Ovary (tissue), 9 donors: ENCODE data around the gene NOXA1. TPM values are rescaled to one million over a fixed set of nuclear protein-coding genes. Genes with fewer than 3 reads are reported as not detected.
"Not testable (repeated sequence)": the region's sequence is repeated elsewhere in the genome, so short reads cannot be mapped to it uniquely, and the experiment has no call there.

Source experiments
- DNase-seq, 5 donors: peaks; one replicate each; pipeline ENCODE4 v3.0.0-alpha.2; 2019 to 2020
- H3K27ac ChIP-seq, 2 donors: fragments of 200-600 bp; one replicate each; pipeline versions ENCODE4 v1.5.1 to v1.8.0; 2019 to 2022
- H3K27me3 ChIP-seq: fragments of 200-600 bp; one replicate; pipeline ENCODE4 v1.8.0; 2022
- H3K36me3 ChIP-seq: fragments of 200-600 bp; sonication (generic); one replicate; pipeline ENCODE4 v1.5.1; 2019
- H3K4me1 ChIP-seq: one replicate; pipeline ENCODE4 v1.8.1; 2013; ENCODE audit warnings: mild to moderate bottlenecking, moderate library complexity; ENCODE audit not compliant: insufficient read depth
- H3K4me3 ChIP-seq: fragments of 200-600 bp; sonication (generic); one replicate; pipeline ENCODE4 v1.5.1; 2017
- H3K9me3 ChIP-seq, 2 donors: fragments of 200-600 bp in 1 of 2; sonication (generic) in 1 of 2; one replicate each; pipeline versions ENCODE4 v1.5.1 to v1.8.1; 2013 to 2019; ENCODE audit warnings: mild to moderate bottlenecking in 1 of 2, moderate library complexity in 1 of 2
- CTCF ChIP-seq, 3 donors: fragments of 450-650 bp in 2 of 3; fragments of 200-600 bp in 1 of 3; IDR thresholded peaks; one replicate each; pipeline versions ENCODE4 v1.5.1 to v1.8.0; 2016 to 2022; ENCODE audit warnings: antibody characterized with exemption in 3 of 3, mild to moderate bottlenecking in 1 of 3
- EP300 ChIP-seq: sonication (generic); formaldehyde crosslinking; IDR thresholded peaks from one replicate; pipeline ENCODE4 v1.6.1; 2017; ENCODE audit warnings: antibody characterized with exemption
- POLR2A ChIP-seq: fragments of 450-650 bp; IDR thresholded peaks from one replicate; pipeline ENCODE4 v1.6.1; 2017; ENCODE audit warnings: antibody characterized with exemption, mild to moderate bottlenecking, moderate library complexity
- WGBS, 3 donors: extraction: QIAGEN DNeasy Blood & Tissue Kit in 1 of 3; methylation state at CpG; one replicate each; pipeline versions ENCODE4 v1.1.5 to v1.1.7; 2013 to 2017; 5-methylcytosine and 5-hydroxymethylcytosine counted together
- intact Hi-C, 4 donors: fragments of 100-400 bp; cut with DNase I; formaldehyde crosslinking; loops; one replicate each; pipeline versions ENCODE4 v1.11.0 to v1.15.1; 2022 to 2023
- polyA plus RNA-seq, 2 donors: library from polyadenylated mRNA; stranded (reverse); fragments of 200-250 nt in 1 of 2; fragments of 350-450 nt in 1 of 2; fragmentation: Illumina TruSeq in 1 of 2; extraction: RNeasy Lipid Tissue Mini Kit (QIAGEN cat#74804) in 1 of 2; gene quantifications; one replicate each; pipeline ENCODE4 v1.2.3, GENCODE V29; 2013 to 2014
- total RNA-seq, 7 donors: library from RNA; depleted of rRNA in 2 of 7; stranded (reverse); fragments of >200 nt in 2 of 7; fragmentation: NEBNext Ultra II Directional in 3 of 7; extraction: Animal tissue kit (Norgen Biotek cat#: 25700) in 3 of 7; gene quantifications; one replicate each; pipeline versions ENCODE4 v1.1.0 to v1.2.4, GENCODE V29; 2016 to 2023
- donor health status: DM: no; HTN: no; CAD: no; lungs with moderate emphysema.
- donor health status: DM: no; HTN: no; CAD: no.
- donor health status: Bipolar disorder and iron deficiency.
- donor health status: DM: yes; HTN: yes; CAD: no.
- donor health status: DM: no; HTN: no; CAD: no.
- donor health status: DM: yes; HTN: yes; CAD: no.

The NOXA1 gene
- total and polyA plus RNA-seq, 9 donors: 7.1 to 18.5 (median 12.1) TPM; not detected in 1

DNA sequence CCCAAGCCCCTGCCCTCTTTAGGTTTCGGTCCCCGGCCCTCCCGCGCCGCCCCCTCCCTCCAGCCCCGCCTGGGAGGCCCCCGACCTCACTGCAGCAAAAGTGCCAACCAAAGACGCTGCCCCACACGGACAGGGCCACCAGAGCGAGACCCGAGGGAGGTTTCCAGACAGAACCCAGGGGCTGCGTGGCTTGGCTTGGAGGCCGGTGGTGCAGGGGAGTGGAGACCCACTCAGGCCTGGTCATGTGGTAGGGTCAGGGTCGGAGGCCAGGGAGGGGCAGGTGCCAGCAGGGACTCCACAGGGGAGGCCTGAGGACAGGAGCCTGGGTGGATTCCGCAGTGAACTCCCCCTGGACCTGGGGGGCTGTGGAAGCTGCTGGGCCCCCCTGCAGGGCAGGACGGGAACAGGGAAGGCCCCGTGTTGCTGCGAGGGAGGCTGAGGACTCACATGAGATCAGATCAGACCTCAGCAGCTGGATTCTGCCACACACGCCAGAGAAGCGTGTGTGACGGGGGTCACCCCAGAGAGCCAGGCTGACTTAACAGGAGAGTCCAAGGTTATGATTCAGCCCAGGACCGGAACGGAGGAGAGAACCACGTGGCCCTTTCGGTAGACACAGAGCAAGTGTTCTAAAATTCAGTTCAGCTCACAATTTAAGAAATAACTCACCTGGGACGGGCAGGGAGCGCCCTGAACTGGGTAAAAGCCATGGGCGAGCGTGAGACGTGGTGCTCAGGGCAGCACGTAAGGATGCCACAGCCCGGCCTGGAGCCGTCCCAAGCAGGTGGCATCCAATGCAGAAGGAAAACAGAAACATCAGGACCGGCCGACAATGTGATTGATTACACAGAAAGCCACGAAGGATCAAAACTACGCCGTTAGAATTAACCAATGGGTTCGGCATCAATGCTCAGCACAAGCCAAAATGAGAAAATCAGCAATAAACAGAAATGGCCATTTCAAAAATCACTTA, 39.1 kb upstream of the NOXA1 start:
- peak in 4 of 5 donors; percentile 6 to 30 (median 15) for DNase-seq
- Histone ChIP-seq H3K9me3 (no peaks in the 10 kb centered on the region), H3K4me3 (no peak overlapping the region), H3K36me3 (no peaks in the 10 kb centered on the region), H3K27me3 (no peaks in the 10 kb centered on the region), H3K27ac (no peak overlapping the region), H3K4me1 (no peaks in the 10 kb centered on the region)
- intact Hi-C loops: no loop called here
- 80 to 84% (median 82%) methylated on average over 39 of the region's 39 CpGs for WGBS, 3 donors
- TF ChIP-seq EP300: no peak
- TF ChIP-seq POLR2A: no peak
- TF ChIP-seq CTCF (IDR thresholded peaks at IDR 0.05): no peak

DNA sequence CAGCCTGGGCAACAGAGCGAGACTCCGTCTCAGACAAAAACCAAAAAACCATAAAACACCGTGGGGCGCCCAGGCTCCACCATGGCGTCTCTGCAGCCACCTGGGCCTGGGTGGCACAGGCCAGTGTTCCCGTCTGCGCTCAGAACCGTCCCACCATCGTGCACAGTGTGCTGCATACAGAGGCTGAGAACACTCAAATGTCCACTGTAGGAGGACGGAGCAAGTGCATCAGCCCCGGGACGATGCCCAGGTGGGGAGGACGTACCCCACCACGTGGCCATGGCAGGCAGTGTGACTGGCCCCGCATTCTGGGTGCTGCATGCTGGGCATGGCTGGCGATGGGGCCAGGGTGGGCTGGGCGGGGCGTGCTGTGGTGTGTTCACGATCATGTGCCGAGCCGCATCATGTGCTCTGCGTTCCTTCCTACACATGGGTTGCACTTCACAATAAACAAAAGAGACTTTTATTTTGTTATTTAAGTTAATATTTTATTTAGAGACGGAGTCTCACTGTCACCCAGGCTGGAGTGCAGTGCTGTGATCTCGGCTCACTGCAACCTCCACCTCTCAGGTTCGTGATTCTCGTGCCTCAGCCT, 38.0 kb upstream of the NOXA1 start:
- TF ChIP-seq EP300 (no peak), POLR2A (no peak), CTCF (IDR thresholded peaks at IDR 0.05) (no peak)
- no peak overlapping the region for H3K4me3 ChIP-seq

DNA sequence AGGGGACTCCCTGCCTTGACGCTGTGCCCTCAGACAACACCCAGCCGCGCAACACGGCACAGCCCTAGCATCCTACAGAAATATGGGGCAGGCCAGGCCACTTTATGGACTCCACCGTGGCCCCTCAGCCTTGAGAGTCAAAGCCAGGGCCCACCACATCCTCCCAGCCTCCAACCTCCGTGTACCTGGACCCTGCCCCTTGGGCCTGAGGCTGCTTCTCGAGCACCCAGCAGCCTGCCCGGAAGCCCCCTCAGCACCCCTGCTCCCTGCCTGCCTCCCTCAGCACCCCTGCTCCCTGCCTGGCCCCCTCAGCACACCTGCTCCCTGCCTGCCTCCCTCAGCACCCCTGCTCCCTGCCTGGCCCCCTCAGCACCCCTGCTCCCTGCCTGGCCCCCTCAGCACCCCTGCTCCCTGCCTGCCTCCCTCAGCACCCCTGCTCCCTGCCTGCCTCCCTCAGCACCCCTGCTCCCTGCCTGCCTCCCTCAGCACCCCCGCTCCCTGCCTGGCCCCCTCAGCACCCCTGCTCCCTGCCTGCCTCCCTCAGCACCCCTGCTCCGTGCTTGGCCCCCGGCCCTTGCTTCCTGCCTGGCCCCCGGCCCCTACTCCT, 36.6 kb upstream of the NOXA1 start:
- not testable (repeated sequence) for H3K27ac ChIP-seq, H3K27me3 ChIP-seq, H3K4me3 ChIP-seq

More for the DNA sequence above, 38.0 kb upstream of the NOXA1 start:
- intact Hi-C loops: loop anchor here in 1 of 4 donors (5.0 kb wide), 1 partner anchor 613 kb away; no protein-coding TSS in a partner anchor
- peak in 1 of 5 donors; percentile 15 for DNase-seq
- Histone ChIP-seq H3K27me3 (no peaks in the 10 kb centered on the region), H3K9me3 (no peaks in the 10 kb centered on the region), H3K4me1 (no peaks in the 10 kb centered on the region), H3K36me3 (no peaks in the 10 kb centered on the region), H3K27ac (no peak overlapping the region)
- 88 to 93% (median 93%) methylated on average over 26 of the region's 26 CpGs for WGBS, 3 donors

DNA sequence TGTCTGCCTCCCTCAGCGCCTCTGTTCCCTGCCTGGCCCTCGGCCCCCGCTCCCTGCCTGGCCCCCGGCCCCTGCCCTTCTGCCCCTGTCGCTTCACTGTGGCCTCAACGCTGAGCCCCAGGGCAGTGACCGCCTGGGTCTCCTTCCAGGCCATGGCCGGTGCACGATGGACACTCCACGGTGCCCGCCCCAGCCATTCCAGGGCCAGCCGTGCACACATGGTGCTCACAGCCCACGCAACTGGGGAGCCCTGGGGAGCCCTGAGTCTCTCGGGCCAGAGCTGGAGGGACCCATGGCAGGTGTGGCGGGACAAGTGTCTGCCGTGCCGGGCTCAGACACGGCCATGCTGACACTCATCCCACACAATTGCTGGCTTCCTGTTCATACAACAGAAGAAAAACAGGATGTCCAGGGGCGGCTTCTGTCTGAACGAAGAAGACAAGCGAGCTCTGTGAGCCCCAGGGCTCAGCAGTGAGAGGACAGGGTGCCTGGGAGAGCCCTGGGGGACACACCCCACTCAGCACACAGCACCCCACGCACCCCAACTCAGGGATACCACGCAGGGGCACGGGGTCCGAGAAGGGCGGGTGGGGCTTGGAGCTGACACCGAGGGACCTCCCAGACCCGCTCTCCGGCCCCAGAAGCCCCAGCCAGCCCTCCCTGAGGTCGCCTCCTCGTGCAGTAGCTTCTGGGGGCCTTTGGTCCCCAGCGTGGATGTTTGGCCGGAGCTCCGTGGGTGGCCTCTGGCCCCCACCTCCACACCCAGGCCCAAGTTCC, 35.9 kb upstream of the NOXA1 start:
- intact Hi-C loops: loop anchor here in 1 of 4 donors (5.0 kb wide), 1 partner anchor 615 kb away; no protein-coding TSS in a partner anchor
- no peak overlapping the region for H3K4me3 ChIP-seq
- no peaks in the 10 kb centered on the region for H3K9me3 ChIP-seq
- H3K27ac ChIP-seq: no peak overlapping the region
- peak in 1 of 5 donors; percentile 7 for DNase-seq
- WGBS, 3 donors: 43 to 66% (median 65%) methylated on average over 33 to 34 of the region's 34 CpGs
- TF ChIP-seq EP300: no peak
- no peak for TF ChIP-seq CTCF (IDR thresholded peaks at IDR 0.05)
- no peak for TF ChIP-seq POLR2A
- H3K4me1 ChIP-seq: no peaks in the 10 kb centered on the region
- H3K36me3 ChIP-seq: no peaks in the 10 kb centered on the region
- no peaks in the 10 kb centered on the region for H3K27me3 ChIP-seq

More for the DNA sequence above, 36.6 kb upstream of the NOXA1 start:
- not testable (repeated sequence) for H3K9me3 ChIP-seq, H3K4me1 ChIP-seq, H3K36me3 ChIP-seq
- DNase-seq: peak in 1 of 5 donors; percentile 16
- intact Hi-C loops: loop anchor here in 1 of 4 donors (5.0 kb wide), 1 partner anchor 614 kb away; no protein-coding TSS in a partner anchor
- 80 to 84% (median 81%) methylated on average over 12 of the region's 12 CpGs for WGBS, 3 donors
